RWPE1 (cell line): ENCODE results near the gene POC1B.

ENCODE experiments used
- CTCF ChIA-PET: fragments of 350-600 bp; sonication (Branson Sonifier 250); formaldehyde crosslinking; extraction: SDS; loops from one replicate; lab custom pipeline; 2021; lab: Yijun Ruan, JAX
- POLR2A ChIA-PET: fragments of 400-600 bp; formaldehyde crosslinking; extraction: SDS; loops from one replicate; lab custom pipeline; 2020; ENCODE audit warnings: antibody characterized with exemption; ENCODE audit not compliant: low non-redundant PET; lab: Yijun Ruan, JAX
- DNase-seq: peaks from one replicate; pipeline ENCODE4 v3.0.0; 2012; ENCODE audit warnings: low spot score
- H3K27ac ChIP-seq: fragments of 450-650 bp; 2 replicates; pipeline ENCODE4 v1.5.1; 2017
- TF ChIP-seq, protein P1 (sequence below): fragments of 450-650 bp; conservative IDR thresholded peaks from 2 replicates; pipeline ENCODE4 v1.5.1; 2017; ENCODE audit warnings: low read depth, mild to moderate bottlenecking

Gene POC1B

DNA sequence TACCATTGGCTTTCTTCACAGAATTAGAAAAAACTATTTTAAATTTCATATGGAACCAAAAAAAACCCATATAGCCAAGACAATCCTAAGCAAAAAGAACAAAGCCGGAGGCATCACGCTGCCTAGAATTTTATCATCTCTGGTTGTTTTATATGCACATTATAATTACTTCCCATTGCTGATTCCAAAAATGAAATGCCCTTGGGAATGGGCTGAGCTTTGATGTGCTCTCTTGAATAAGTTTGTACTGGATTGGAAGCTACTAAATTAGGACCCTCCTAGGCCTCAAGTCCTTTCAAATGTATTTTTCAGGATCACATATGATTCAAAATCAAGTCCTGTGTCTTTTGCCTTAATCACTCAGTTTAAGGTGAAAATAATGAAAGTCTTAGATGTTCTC, 114.6 kb downstream of the POC1B start:
- H3K27ac ChIP-seq, result no peak overlapping the region
- no peak for DNase-seq
- TF ChIP-seq, protein P1, sequence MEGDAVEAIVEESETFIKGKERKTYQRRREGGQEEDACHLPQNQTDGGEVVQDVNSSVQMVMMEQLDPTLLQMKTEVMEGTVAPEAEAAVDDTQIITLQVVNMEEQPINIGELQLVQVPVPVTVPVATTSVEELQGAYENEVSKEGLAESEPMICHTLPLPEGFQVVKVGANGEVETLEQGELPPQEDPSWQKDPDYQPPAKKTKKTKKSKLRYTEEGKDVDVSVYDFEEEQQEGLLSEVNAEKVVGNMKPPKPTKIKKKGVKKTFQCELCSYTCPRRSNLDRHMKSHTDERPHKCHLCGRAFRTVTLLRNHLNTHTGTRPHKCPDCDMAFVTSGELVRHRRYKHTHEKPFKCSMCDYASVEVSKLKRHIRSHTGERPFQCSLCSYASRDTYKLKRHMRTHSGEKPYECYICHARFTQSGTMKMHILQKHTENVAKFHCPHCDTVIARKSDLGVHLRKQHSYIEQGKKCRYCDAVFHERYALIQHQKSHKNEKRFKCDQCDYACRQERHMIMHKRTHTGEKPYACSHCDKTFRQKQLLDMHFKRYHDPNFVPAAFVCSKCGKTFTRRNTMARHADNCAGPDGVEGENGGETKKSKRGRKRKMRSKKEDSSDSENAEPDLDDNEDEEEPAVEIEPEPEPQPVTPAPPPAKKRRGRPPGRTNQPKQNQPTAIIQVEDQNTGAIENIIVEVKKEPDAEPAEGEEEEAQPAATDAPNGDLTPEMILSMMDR, result no peak
- ChIA-PET POLR2A (no interaction called here), CTCF (no interaction called here)

DNA sequence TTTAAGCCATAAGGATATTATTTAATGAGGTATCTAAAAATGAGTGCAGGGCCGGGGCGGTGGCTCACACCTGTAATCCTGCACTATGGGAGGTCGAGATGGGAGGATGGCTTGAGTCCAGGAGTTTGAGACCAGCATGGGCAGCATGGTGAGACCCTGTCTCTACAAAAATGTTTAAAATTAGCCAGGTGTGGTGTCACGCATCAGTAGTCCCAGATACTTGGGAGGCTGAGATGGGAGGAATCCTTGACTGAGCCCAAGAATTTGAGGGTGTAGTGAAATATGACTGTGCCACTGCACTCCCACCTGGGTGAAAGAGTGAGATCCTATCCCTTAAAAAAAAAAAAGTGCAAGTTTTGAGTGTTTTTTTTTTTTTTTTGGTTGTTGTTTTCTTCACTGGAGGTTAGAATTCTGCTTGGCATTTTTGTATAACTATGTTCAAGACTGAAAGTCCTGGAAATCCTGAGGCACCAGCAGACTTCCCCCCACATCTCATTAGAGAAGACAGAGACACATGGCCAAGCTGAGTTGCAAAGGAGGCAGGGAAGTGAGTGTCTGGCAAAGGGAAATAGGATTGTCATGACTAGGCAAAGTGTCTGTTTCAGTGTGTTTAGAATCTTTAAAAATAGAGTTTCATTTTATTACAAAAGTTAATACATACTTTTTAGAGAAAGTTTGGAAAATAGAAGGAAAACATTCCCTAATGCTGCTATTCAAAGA, 120.1 kb downstream of the POC1B start:
- CTCF ChIA-PET, result no interaction called here
- TF ChIP-seq, protein P1, result no peak
- no peak overlapping the region for H3K27ac ChIP-seq
- POLR2A ChIA-PET, result no interaction called here
- no peak for DNase-seq

DNA sequence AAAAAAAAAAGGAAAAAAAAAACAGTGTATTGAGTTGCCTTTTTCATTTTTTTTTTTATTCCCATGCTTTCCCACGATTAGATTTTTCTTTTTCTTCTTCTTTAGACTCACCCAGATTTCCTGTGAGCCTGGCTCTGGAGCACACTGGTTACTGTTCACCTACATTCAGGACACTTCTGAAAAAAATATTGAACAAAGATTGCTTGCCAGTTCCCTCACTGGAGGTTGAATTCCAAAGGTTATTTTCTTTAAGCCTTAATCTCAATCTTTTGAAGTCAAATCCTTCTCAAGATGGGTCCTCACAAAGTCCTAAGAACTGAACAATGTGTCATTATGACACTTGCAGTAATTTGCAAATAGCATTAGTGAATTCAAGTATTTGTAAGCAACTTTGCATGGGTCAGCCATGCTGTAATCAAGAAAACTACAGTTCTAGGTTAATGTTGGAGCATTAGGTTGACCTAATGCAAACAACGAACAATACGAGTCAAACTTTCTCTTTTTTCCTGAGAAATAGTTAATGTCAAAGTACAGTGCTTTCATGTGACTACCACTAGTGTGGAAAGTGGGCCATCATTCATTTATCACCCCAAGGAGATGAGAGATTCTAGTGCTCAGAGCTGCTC, 124.3 kb downstream of the POC1B start:
- no peak overlapping the region for H3K27ac ChIP-seq
- TF ChIP-seq, protein P1, result no peak
- ChIA-PET POLR2A (interaction anchor here (0.7 kb wide), 1 partner anchor 10 kb away, joined by 3 read pairs; no protein-coding TSS in a partner anchor), CTCF (no interaction called here)
- no peak for DNase-seq

DNA sequence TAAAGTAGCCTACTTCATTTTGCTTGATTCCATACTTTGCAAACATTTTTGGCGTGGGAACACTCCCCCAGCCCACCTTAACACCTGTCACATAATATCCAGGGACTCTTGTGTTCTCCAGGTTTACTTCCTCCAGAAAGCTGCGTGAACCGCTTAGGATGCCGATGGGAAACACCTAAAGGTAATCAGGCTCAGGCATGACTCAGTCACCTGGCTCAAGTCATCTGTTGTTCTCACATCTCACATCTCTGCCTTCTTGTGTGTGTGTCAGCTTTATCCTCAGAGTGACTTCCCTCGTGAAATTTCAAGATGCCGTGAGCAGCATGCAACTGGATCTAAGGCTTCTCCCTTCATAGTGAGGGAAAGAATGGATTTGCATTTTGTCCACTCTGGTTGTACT, 125.4 kb downstream of the POC1B start:
- POLR2A ChIA-PET, result no interaction called here

DNA sequence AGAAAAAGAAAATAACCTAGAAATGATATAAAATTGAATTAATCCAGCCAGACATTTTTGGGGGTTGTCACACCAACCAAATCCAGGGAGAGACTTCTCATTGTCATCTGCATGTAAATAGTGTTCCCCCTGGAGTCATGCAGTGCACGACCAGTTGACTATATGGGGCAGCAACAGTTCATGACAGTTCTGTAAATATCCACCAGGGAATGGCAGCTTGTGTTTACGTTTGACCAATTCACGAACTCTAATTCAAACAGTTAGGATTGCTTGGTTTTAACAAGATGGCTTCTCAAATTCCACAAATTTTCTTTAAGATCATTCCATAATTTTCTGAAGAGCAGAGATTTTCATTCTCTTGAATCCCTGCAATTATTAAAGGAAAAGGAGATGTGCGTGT, 130.1 kb downstream of the POC1B start:
- CTCF ChIA-PET, result interaction anchor here (0.6 kb wide), 1 partner anchor 21 kb away, joined by 3 read pairs; no protein-coding TSS in a partner anchor

More for the DNA sequence above, 125.4 kb downstream of the POC1B start:
- TF ChIP-seq, protein P1, result no peak
- no peak overlapping the region for H3K27ac ChIP-seq
- CTCF ChIA-PET, result no interaction called here
- no peak for DNase-seq

DNA sequence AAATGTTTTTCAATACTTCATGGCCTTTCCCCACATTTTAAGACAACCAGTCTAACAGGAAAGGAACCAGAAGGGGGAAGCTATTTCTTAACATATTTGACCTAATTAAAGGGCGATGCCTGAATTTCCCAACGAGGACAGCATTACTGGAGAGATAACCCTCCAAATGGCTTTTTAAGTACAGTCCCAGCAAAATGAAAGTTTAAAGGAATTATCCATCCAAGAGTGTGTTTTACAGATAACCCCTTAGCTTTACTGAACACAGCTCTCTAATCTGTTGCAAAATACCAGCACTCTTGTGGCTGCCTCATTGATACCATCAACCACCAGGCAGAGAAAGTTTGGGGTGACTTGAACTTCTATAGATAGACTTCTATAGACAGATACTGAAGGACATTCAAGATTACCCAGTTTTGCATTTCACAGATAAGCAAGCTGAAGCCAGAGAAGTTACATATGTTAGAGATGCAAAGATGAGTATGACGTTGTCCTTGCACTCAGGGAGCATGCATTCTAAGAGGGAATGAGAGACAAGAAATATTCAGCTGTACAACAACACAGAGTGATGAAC, 132.2 kb downstream of the POC1B start:
- no peak overlapping the region for H3K27ac ChIP-seq
- ChIA-PET CTCF (no interaction called here), POLR2A (no interaction called here)
- TF ChIP-seq, protein P1, result no peak
- no peak for DNase-seq

More for the DNA sequence above, 130.1 kb downstream of the POC1B start:
- DNase-seq, result no peak
- TF ChIP-seq, protein P1, result no peak
- POLR2A ChIA-PET, result no interaction called here
- no peak overlapping the region for H3K27ac ChIP-seq
